ENCODE data around the gene SEC14L6. TPM values are rescaled to one million over a fixed set of nuclear protein-coding genes. Genes with fewer than 3 reads are reported as not detected.

The SEC14L6 gene
- total RNA-seq, 1 donor from 2014 or later = 1.4 TPM

GRCh38 chr22:30502153-30502552 lies 44.4 kb downstream of the SEC14L6 start:
- no peaks in the 10 kb centered on the region for H3K4me1 Mint-ChIP-seq (ENCODE audit: unreplicated experiment)
- no peak overlapping the region for H3K4me3 Mint-ChIP-seq (ENCODE audit: unreplicated experiment)
- no peak overlapping the region for H3K27ac Mint-ChIP-seq (ENCODE audit: unreplicated experiment)
- no peaks in the 10 kb centered on the region for H3K36me3 Mint-ChIP-seq (ENCODE audit: low read depth, unreplicated experiment)
- no peaks in the 10 kb centered on the region for H3K9me3 Mint-ChIP-seq (ENCODE audit: unreplicated experiment)
- TF ChIP-seq CTCF (IDR thresholded peaks at IDR 0.05; ENCODE audit: unreplicated experiment) = no peak
- peaks cover 2% of the 10 kb centered on the region for H3K27me3 Mint-ChIP-seq (ENCODE audit: unreplicated experiment)
- DNase-seq (ENCODE audit: low spot score) = no peak

- DNase-seq (ENCODE audit: low spot score) = no peak
- Mint-ChIP-seq H3K36me3 (ENCODE audit: low read depth, unreplicated experiment) (no peaks in the 10 kb centered on the region), H3K4me3 (ENCODE audit: unreplicated experiment) (no peak overlapping the region), H3K4me1 (ENCODE audit: unreplicated experiment) (no peaks in the 10 kb centered on the region), H3K27ac (ENCODE audit: unreplicated experiment) (no peak overlapping the region), H3K9me3 (ENCODE audit: unreplicated experiment) (no peaks in the 10 kb centered on the region), H3K27me3 (ENCODE audit: unreplicated experiment) (no peaks in the 10 kb centered on the region)
- no peak for TF ChIP-seq CTCF (IDR thresholded peaks at IDR 0.05; ENCODE audit: unreplicated experiment)
These were observed 45.9 kb downstream of the SEC14L6 start for GRCh38 chr22:30500628-30501027.

- Mint-ChIP-seq H3K27ac (ENCODE audit: unreplicated experiment) (no peak overlapping the region), H3K9me3 (ENCODE audit: unreplicated experiment) (no peaks in the 10 kb centered on the region), H3K27me3 (ENCODE audit: unreplicated experiment) (peaks cover 1% of the 10 kb centered on the region), H3K4me1 (ENCODE audit: unreplicated experiment) (no peaks in the 10 kb centered on the region), H3K36me3 (ENCODE audit: low read depth, unreplicated experiment) (no peaks in the 10 kb centered on the region), H3K4me3 (ENCODE audit: unreplicated experiment) (no peak overlapping the region)
- DNase-seq (ENCODE audit: low spot score) = no peak
- no peak for TF ChIP-seq CTCF (IDR thresholded peaks at IDR 0.05; ENCODE audit: unreplicated experiment)
These were observed 48.9 kb downstream of the SEC14L6 start for GRCh38 chr22:30497466-30498150.

DNA sequence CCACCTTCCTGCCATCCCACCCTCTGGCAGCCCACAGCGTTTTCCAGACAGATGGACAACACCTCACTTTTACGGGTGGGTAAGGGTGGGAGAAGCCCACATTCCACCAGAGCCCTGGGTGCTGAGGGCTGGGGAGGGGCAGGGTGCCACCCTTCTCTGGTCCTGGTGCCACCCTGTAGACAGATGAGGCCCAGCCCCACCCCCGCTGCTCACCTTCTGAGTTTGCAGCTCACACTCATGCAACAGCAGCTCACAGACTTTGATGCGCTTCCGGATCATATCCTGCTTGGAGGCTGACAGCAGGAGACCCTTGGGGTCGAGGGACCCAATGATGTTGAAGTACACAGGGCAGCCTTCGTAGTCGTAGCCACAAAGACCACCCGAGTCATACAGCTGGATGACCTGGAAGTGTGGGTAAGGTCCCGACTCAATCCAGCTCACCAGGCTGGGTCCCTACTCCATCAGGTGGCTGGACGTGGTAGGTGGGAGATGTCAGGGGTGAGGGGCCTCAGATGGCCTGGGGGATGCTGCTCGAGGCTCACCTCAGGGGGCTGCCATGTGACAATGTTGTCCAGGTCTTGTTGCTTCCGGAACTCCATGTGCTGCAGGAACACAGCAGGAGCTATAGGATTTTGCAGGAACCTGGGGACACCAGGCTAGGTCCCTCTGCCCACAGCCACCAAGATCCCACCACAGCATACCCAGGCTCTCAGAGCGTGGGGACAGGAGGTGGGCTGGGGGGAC lies 51.3 kb downstream of the SEC14L6 start:
- TF ChIP-seq CTCF (IDR thresholded peaks at IDR 0.05; ENCODE audit: unreplicated experiment) = no peak
- no peak overlapping the region for H3K4me3 Mint-ChIP-seq (ENCODE audit: unreplicated experiment)

GRCh38 chr22:30492144-30492543 lies 54.4 kb downstream of the SEC14L6 start:
- DNase-seq (ENCODE audit: low spot score) = no peak
- Mint-ChIP-seq H3K4me1 (ENCODE audit: unreplicated experiment) (no peaks in the 10 kb centered on the region), H3K9me3 (ENCODE audit: unreplicated experiment) (no peaks in the 10 kb centered on the region), H3K36me3 (ENCODE audit: low read depth, unreplicated experiment) (no peaks in the 10 kb centered on the region), H3K27ac (ENCODE audit: unreplicated experiment) (no peak overlapping the region), H3K4me3 (ENCODE audit: unreplicated experiment) (no peak overlapping the region), H3K27me3 (ENCODE audit: unreplicated experiment) (peaks cover 3% of the 10 kb centered on the region)
- TF ChIP-seq CTCF (IDR thresholded peaks at IDR 0.05; ENCODE audit: unreplicated experiment) = no peak

More for the DNA sequence above, 51.3 kb downstream of the SEC14L6 start:
- H3K27ac Mint-ChIP-seq (ENCODE audit: unreplicated experiment) = no peak overlapping the region
- no peak for DNase-seq (ENCODE audit: low spot score)
- H3K4me1 Mint-ChIP-seq (ENCODE audit: unreplicated experiment) = no peaks in the 10 kb centered on the region
- no peaks in the 10 kb centered on the region for H3K36me3 Mint-ChIP-seq (ENCODE audit: low read depth, unreplicated experiment)
- H3K9me3 Mint-ChIP-seq (ENCODE audit: unreplicated experiment) = no peaks in the 10 kb centered on the region
- H3K27me3 Mint-ChIP-seq (ENCODE audit: unreplicated experiment) = peaks cover 3% of the 10 kb centered on the region
